LNCAP (cell line): Measurements from ENCODE around the gene CDC42.

Source experiments
- CTCF ChIP-seq: fragments of 450-650 bp; IDR thresholded peaks from 2 replicates; pipeline ENCODE4 v1.5.1; 2017; ENCODE audit warnings: mild to moderate bottlenecking

Gene CDC42

GRCh38 chr1:22089134-22089571, 36.6 kb downstream of the CDC42 start:
- no peak for TF ChIP-seq CTCF

GRCh38 chr1:22089787-22090186, 37.3 kb downstream of the CDC42 start:
- TF ChIP-seq CTCF = no peak

GRCh38 chr1:22090867-22091266, 38.4 kb downstream of the CDC42 start:
- no peak for TF ChIP-seq CTCF

- TF ChIP-seq CTCF = no peak
Measured at GRCh38 chr1:22093513-22093912, 41.0 kb downstream of the CDC42 start.

- no peak for TF ChIP-seq CTCF
Measured at GRCh38 chr1:22096036-22096435, 43.5 kb downstream of the CDC42 start.

- no peak for TF ChIP-seq CTCF
Measured at GRCh38 chr1:22096463-22096862, 44.0 kb downstream of the CDC42 start.

GRCh38 chr1:22098752-22099151, 46.2 kb downstream of the CDC42 start:
- TF ChIP-seq CTCF = no peak

- no peak for TF ChIP-seq CTCF
Measured at GRCh38 chr1:22100168-22100567, 47.7 kb downstream of the CDC42 start.
